BLaER1 (cell line): ENCODE data around the gene KCTD7.
"Not testable (repeated sequence)": the region's sequence is repeated elsewhere in the genome, so short reads cannot be mapped to it uniquely, and the experiment has no call there.

Source experiments
- H3K27ac ChIP-seq: shearing (Covaris generic); formaldehyde crosslinking; 2 replicates; pipeline ENCODE4 v1.8.1; 2022
- H3K27me3 ChIP-seq: shearing (Covaris generic); formaldehyde crosslinking; 2 replicates; pipeline ENCODE4 v1.8.1; 2022
- H3K36me3 ChIP-seq: shearing (Covaris generic); formaldehyde crosslinking; 2 replicates; pipeline ENCODE4 v1.8.1; 2022
- H3K4me1 ChIP-seq: shearing (Covaris generic); formaldehyde crosslinking; 2 replicates; pipeline ENCODE4 v1.8.1; 2022
- H3K4me2 ChIP-seq: shearing (Covaris generic); formaldehyde crosslinking; 2 replicates; pipeline ENCODE4 v1.8.1; 2022
- H3K4me3 ChIP-seq: shearing (Covaris generic); formaldehyde crosslinking; 2 replicates; pipeline ENCODE4 v1.8.1; 2022
- H3K9ac ChIP-seq: shearing (Covaris generic); formaldehyde crosslinking; 2 replicates; pipeline ENCODE4 v1.8.1; 2022
- H3K9me3 ChIP-seq: shearing (Covaris generic); formaldehyde crosslinking; 2 replicates; pipeline ENCODE4 v1.8.1; 2022
- H4K20me1 ChIP-seq: shearing (Covaris generic); formaldehyde crosslinking; 2 replicates; pipeline ENCODE4 v1.8.1; 2022
- Cebpa-rat ChIP-seq: shearing (Covaris generic); IDR thresholded peaks from 2 replicates; pipeline ENCODE4 v1.8.1; 2022

The KCTD7 gene

DNA sequence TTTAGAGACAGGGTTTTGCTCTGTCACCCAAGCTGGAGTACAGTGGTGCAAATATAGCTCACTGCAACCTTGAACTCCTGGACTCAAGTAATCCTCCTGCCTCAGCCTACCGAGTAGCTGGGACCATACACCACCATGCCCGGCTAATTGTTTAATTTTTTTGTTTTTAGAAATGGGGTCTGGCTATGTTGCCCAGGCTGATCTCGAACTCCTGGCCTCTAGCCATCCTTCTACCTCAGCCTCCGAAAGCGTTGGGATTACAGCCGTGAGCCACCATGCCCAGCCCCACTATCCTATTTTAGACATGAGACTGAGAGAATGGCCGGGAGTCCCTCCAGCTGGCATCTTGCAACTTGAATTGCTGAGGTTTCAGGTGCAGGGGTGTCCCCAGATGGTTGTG, 39.4 kb downstream of the KCTD7 start:
- no peak for TF ChIP-seq Cebpa-rat
- H4K20me1 ChIP-seq, result peaks cover 66% of the 10 kb centered on the region

DNA sequence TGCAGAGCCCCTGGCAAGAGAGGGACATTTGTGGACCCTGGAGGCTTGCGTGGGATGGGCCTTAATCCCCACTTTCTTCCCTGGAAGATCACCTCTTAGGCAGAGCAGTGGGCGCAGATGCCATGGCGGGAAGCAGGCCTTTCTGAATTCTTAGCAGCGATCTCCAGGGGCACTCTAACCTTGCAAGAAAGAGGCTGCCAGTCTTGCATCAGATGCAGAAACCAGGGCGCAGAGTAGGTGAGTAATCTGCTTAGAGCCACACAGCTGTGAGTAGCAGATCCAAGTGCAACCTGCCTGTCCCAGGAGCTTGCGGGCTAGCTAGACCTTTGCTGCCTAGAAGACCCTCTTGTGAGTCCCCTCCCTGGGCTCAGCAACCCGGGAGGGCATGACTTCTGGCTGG, 40.0 kb downstream of the KCTD7 start:
- no peak overlapping the region for H3K4me3 ChIP-seq
- no peak for TF ChIP-seq Cebpa-rat
- H3K36me3 ChIP-seq, result peaks cover 37% of the 10 kb centered on the region
- no peak overlapping the region for H3K4me2 ChIP-seq
- H3K9me3 ChIP-seq, result no peaks in the 10 kb centered on the region
- H3K9ac ChIP-seq, result no peak overlapping the region
- no peak overlapping the region for H3K27ac ChIP-seq
- H4K20me1 ChIP-seq, result peaks cover 66% of the 10 kb centered on the region
- H3K27me3 ChIP-seq, result no peaks in the 10 kb centered on the region
- no peaks in the 10 kb centered on the region for H3K4me1 ChIP-seq

More for the DNA sequence above, 39.4 kb downstream of the KCTD7 start:
- Histone ChIP-seq H3K27ac (no peak overlapping the region), H3K4me2 (no peak overlapping the region), H3K9ac (no peak overlapping the region), H3K4me1 (no peaks in the 10 kb centered on the region), H3K27me3 (no peaks in the 10 kb centered on the region), H3K4me3 (no peak overlapping the region), H3K36me3 (peaks cover 37% of the 10 kb centered on the region), H3K9me3 (peaks cover 3% of the 10 kb centered on the region)

DNA sequence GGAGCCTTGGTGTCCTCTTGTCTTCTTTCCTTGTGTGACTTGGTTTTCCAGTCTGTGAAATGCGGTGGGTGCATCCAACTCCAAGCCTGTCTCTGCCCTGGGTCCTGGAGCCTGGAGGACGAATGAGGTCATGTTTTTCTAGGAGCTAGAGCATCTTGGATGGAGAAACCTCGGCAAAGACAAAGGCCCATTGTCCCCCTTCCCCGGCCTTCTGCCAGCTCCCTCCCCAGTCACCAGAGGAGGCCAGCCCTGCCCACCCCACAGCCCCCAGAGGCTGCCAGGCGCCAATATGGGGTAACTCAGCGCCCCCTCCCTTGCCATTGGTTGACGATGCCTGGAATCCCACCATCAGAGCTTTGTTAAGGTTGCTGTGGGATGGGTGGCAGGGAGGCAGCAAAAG, 40.4 kb downstream of the KCTD7 start:
- no peak overlapping the region for H3K27ac ChIP-seq
- no peak overlapping the region for H3K4me2 ChIP-seq
- no peaks in the 10 kb centered on the region for H3K27me3 ChIP-seq
- H3K4me3 ChIP-seq, result no peak overlapping the region
- H3K36me3 ChIP-seq, result peaks cover 37% of the 10 kb centered on the region
- H3K9me3 ChIP-seq, result no peaks in the 10 kb centered on the region
- TF ChIP-seq Cebpa-rat, result no peak
- no peak overlapping the region for H3K9ac ChIP-seq
- H4K20me1 ChIP-seq, result peaks cover 63% of the 10 kb centered on the region
- H3K4me1 ChIP-seq, result no peaks in the 10 kb centered on the region

- Histone ChIP-seq H3K27me3 (no peaks in the 10 kb centered on the region), H3K36me3 (peaks cover 35% of the 10 kb centered on the region), H4K20me1 (peaks cover 62% of the 10 kb centered on the region), H3K4me2 (no peak overlapping the region), H3K9ac (no peak overlapping the region), H3K4me1 (no peaks in the 10 kb centered on the region), H3K4me3 (no peak overlapping the region), H3K9me3 (no peaks in the 10 kb centered on the region), H3K27ac (no peak overlapping the region)
- no peak for TF ChIP-seq Cebpa-rat
Observed at GRCh38 chr7:66669496-66669895, 40.8 kb downstream of the KCTD7 start.

GRCh38 chr7:66671034-66671433, 42.4 kb downstream of the KCTD7 start:
- no peak for TF ChIP-seq Cebpa-rat
- no peaks in the 10 kb centered on the region for H3K27me3 ChIP-seq
- H3K4me3 ChIP-seq, result no peak overlapping the region
- H3K36me3 ChIP-seq, result peaks cover 31% of the 10 kb centered on the region
- H3K4me2 ChIP-seq, result no peak overlapping the region
- H3K27ac ChIP-seq, result no peak overlapping the region
- H3K9me3 ChIP-seq, result no peaks in the 10 kb centered on the region
- no peak overlapping the region for H3K9ac ChIP-seq
- peaks cover 51% of the 10 kb centered on the region for H4K20me1 ChIP-seq
- no peaks in the 10 kb centered on the region for H3K4me1 ChIP-seq

DNA sequence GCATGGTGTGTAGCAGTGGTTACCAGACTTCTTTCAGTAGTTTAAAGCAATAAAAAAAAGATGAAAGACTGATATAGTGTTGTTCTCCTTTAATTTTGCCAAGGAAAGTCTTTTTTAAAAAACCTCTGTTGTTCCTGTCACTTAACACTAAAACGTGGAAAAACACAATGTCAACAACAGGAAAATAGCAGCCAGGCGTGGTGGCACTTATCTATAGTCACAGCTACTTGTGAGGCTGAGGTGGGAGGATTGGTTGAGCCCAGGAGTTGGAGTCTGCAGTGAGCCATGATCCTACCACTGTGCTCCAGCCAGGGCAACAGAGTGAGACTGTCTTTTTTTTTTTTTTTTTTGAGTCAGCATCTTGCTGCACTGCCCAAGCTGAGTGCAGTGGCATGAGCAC, 42.8 kb downstream of the KCTD7 start:
- Histone ChIP-seq H4K20me1 (peaks cover 47% of the 10 kb centered on the region), H3K36me3 (peaks cover 31% of the 10 kb centered on the region)
- not testable (repeated sequence) for H3K4me2 ChIP-seq, H3K4me1 ChIP-seq, H3K9me3 ChIP-seq, H3K4me3 ChIP-seq, H3K9ac ChIP-seq, H3K27ac ChIP-seq, H3K27me3 ChIP-seq

GRCh38 chr7:66672432-66673123, 43.9 kb downstream of the KCTD7 start:
- peaks cover 26% of the 10 kb centered on the region for H3K36me3 ChIP-seq
- H3K4me2 ChIP-seq, H3K9me3 ChIP-seq, H3K4me3 ChIP-seq, H3K27me3 ChIP-seq, H3K9ac ChIP-seq, H3K27ac ChIP-seq, H3K4me1 ChIP-seq: not testable (repeated sequence)
- peaks cover 36% of the 10 kb centered on the region for H4K20me1 ChIP-seq

- Histone ChIP-seq H4K20me1 (peaks cover 30% of the 10 kb centered on the region), H3K36me3 (peaks cover 20% of the 10 kb centered on the region)
- H3K4me1 ChIP-seq, H3K27me3 ChIP-seq, H3K9ac ChIP-seq, H3K9me3 ChIP-seq, H3K4me2 ChIP-seq, H3K4me3 ChIP-seq, H3K27ac ChIP-seq: not testable (repeated sequence)
Observed at GRCh38 chr7:66673124-66673640, 44.5 kb downstream of the KCTD7 start.

DNA sequence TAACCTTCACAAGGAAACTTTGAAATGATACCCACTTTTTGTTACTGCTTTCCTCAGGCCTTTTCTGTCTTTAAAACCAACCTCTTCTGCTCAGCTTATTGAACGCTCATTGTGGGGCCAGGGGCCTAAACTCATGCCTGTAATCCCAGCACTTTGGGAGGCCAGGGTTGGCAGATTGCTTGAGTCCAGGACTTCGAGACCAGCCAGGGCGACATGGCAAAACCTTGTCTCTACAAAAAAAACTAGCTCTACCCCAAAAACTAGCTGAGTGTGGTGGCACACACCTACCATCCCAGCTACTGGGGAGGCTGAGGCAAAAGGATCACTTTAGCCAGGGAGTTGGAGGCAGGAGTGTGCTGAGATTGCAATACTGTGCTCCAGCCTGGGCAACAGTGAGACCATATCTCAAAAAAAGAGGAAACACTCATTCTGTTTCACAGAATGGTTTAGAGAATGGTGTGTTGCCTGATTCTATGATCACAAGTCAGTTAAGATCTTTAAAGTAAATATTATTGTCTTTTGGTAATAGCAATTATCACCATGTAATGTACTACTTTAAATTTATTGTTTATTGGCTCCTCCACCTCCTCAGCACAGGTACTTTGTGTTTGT, 51.1 kb downstream of the KCTD7 start:
- Histone ChIP-seq H3K36me3 (no peaks in the 10 kb centered on the region), H3K4me2 (no peak overlapping the region), H3K27ac (no peak overlapping the region), H3K27me3 (no peaks in the 10 kb centered on the region), H3K9me3 (no peaks in the 10 kb centered on the region), H3K4me1 (peaks cover 25% of the 10 kb centered on the region), H3K4me3 (no peak overlapping the region), H4K20me1 (peaks cover 42% of the 10 kb centered on the region), H3K9ac (no peak overlapping the region)
- no peak for TF ChIP-seq Cebpa-rat

GRCh38 chr7:66681491-66682349, 53.0 kb downstream of the KCTD7 start:
- no peaks in the 10 kb centered on the region for H3K9me3 ChIP-seq
- H3K4me3 ChIP-seq, result peak overlapping the region; percentile 97
- TF ChIP-seq Cebpa-rat, result no peak
- H3K27me3 ChIP-seq, result no peaks in the 10 kb centered on the region
- H3K4me2 ChIP-seq, result peak overlapping the region; percentile 92
- H4K20me1 ChIP-seq, result peaks cover 43% of the 10 kb centered on the region
- H3K27ac ChIP-seq, result peak overlapping the region; percentile 89
- no peaks in the 10 kb centered on the region; the same call in 1 of the 2 replicates for H3K36me3 ChIP-seq
- H3K9ac ChIP-seq, result peak overlapping the region; percentile 92
- peaks cover 25% of the 10 kb centered on the region for H3K4me1 ChIP-seq
